Tongue (tissue), 3 donors: Measurements from ENCODE around the gene GRAMD1B. TPM values are rescaled to one million over a fixed set of nuclear protein-coding genes. Genes with fewer than 3 reads are reported as not detected.
"Not testable (repeated sequence)": the region's sequence is repeated elsewhere in the genome, so short reads cannot be mapped to it uniquely, and the experiment has no call there.

Experiments used
- DNase-seq: peaks from one replicate; pipeline ENCODE4 v3.0.0-alpha.2; 2015
- small RNA-seq: library from RNA; depleted of rRNA; stranded (forward); fragments of <200 nt; gene quantifications from one replicate; pipeline ENCODE3, GENCODE V24; 2014; ENCODE audit warnings: low replicate concordance
- total RNA-seq: library from RNA; depleted of rRNA; stranded (reverse); fragments of >200 nt; gene quantifications from one replicate; pipeline ENCODE4 v1.2.3, GENCODE V29; 2014

The GRAMD1B gene
- total RNA-seq, 1 donor from 2014 or later, result 9.7 TPM

DNA sequence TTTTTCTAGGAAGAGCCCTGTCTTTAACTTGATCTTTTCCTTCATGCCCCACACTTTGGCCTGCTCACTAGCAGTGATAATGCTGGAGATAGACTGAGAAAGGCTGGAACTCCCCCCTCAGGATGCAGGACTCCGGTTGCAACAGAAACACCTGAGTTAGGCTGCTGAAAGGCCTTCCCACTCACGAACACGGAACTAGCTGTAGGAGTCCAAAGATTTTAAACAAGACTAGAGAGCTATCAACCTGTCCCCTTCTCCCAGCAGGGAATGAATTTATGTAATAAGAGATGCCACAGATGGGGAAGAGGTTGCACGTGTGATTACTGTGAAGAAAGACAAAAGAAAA, 211.4 kb downstream of the GRAMD1B start:
- no peak for DNase-seq

DNA sequence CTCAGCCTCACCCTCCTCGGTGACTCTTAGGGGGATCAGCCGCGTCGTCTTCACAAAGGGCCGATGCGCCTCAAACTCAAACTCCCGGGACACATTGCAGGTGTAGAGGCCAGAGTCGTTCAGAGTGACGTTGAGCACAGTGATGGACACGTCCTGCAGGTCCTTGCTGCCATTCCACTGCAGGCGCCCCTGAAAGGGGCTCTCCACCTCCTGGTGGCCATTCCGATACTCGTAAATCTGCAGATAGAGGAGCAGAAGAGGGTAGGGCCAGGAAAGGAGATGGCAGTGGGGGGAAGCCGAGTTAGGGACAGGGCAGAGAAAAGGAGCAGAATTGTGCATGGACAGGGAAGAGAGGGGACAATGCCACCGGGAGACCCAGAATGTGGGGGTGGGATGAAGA, 212.4 kb downstream of the GRAMD1B start:
- DNase-seq, result no peak

DNA sequence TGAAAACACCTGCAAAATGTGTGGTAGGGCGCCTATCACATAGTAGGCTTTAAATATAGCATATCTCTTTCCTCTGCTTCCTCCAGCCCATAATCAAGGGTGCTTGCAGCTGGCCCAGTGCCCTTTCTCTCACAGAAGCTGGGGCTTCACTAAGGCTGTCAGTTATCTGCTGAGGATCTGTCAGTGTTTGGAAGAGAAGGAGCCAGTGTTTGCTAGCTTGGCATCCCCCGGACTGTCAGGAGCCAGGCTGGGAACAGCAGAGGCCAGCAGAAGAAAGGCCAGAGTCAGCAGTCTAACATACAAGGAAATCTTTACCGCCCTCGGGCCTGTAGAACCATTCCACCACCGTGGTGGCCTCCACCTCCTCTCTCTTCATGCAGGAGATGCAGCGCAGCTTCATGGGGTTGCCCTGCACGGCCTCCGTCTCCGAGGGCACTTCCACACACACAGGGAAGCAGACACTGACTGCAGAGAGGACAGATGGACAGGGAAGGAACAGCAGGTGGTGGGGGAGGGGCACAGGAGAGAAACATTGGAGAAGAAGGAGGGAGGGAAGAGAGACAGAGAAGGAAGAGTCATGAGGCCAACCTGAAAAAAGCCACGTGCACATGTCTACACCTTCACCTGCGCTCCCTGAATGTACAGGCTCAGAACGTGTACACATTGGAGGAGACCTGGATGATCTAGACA, 215.4 kb downstream of the GRAMD1B start:
- no peak for DNase-seq

DNA sequence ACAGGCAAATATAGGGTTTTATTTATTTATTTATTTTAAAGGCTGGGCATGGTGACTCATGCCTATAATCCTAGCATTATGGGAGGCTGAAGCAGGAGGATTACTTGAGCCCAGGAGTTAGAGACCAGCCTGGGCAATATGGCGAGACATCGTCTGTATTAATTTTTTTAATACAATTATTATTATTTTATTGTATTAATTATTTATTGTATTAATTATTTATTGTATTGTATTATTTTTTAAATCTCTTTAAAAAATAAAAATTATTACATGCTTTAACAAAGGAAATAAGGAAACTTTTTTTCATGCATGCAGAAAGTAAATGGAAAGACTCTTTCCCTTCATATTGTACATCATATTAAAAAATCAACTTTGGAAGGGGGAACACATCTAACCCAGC, 220.8 kb downstream of the GRAMD1B start:
- DNase-seq, result no peak

DNA sequence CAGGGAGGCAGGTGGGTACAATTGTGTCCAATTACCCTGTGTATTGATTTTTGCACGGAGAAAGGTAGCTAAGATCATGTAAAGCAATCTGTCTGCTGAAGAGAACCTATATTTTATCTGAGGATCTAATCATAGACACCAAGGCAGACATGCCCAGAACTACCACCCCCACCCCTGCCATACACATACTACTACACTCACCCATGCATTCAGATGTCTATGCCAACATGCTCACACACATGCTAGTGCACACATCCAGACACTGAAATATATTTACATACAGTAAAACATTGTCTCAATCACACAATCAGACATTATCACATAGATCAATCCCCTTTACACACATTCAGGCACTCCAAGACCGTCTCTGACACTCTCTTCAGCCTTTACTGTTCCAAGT, 222.5 kb downstream of the GRAMD1B start:
- no peak for DNase-seq

DNA sequence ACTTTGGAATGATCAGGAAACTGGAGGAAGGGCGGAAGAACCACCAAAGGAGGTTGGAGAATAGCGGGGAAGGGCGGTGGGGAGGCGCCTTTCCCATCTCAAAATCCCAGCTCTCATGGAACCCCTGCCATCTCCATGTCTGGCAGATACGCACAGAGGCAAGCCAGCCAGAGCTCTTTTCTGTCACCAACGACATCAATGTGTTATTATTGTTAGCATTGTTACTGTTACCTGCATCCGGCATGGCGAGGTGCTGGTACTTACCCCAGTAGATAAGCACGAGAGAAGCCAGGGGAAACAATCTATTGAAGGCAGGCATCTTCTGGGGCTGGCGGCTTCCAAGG, 223.4 kb downstream of the GRAMD1B start:
- no peak for DNase-seq

DNA sequence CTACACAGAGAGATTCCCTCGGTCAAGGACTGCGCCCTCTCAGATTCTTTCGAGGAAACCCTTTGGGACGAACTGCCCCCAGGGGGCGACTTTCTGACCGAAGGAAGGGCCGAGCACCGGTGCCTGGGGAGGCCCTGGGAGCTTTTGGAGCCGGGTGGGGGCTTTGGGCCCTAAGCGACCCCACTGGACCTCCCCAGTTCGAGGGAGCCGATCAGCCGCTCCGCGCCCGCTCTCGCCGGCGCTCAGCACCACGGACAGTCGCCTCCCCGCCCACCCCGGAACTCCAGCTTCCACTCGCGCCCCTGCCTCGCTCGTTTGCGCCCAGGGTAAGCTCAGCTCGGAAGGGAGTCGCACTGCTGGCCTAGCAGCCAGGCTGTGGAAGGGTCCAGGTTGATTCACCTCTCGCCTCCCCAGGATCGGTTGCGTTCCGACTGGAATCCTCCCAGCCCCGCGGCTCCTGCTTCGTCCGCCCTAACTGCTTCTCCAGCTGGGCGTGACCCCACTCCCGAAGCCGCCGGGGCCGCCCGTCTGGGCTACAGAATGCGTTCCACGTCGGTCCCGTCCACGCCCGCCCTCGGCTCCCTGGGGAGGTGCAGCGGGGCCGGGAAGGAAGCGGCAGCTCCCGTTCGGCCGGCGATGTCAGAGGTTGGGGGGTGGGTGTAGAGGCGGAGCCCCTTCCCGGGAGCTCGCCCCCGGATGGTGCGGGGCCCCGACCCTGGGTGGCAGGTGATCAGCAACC, 223.9 kb downstream of the GRAMD1B start:
- DNase-seq, result peak; percentile 80

DNA sequence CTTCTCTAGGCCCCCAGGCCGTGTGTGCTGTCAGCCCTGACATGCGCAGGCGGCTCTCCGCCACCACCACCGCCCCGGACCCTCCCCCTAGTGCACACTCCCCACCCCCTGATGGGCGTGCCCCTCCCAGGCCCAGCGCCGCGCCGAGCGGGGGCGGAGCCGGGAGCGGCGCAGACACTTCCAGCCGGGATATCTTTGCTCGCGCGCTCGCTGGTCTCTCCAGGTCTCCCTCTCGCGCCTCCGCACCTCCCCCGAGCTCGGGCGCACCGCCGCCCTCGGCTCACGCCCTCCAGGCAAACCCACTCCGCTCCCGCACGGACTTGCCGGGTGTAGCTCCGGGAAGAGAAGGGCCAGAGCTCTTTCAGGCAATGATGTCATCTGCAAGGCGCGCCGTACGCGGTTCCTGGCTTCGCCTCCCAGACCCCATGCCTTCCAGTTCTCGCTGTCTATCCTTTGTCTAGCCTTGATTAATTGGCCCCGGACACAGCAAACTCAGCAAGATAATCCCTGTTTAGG, 224.6 kb downstream of the GRAMD1B start, which contains the start of gene SCN3B:
SCN3B (minus strand) TSS at position 59 of the 516 bp plus-strand sequence. CDS start 823 bp downstream, outside the sequence.
- DNase-seq, result peak; percentile 93

DNA sequence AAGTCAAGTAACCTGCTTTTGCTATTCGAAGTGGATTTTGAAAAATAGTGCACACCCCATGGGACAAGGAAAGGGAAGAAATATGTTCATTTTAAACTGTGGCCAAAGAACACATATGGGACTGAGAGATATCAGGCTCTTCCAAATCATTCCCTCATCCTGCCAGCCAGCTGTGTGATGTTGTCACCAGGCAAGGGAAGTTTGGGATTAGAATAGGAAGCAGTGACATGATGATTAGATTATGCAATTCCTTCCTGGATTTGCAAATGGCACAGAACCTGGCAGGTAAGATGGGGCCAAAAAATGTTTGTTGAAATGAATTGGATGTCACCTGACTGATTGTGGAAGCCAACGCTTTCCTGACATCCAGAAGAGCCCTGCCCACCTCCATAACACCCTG, 229.2 kb downstream of the GRAMD1B start:
- no peak for DNase-seq

DNA sequence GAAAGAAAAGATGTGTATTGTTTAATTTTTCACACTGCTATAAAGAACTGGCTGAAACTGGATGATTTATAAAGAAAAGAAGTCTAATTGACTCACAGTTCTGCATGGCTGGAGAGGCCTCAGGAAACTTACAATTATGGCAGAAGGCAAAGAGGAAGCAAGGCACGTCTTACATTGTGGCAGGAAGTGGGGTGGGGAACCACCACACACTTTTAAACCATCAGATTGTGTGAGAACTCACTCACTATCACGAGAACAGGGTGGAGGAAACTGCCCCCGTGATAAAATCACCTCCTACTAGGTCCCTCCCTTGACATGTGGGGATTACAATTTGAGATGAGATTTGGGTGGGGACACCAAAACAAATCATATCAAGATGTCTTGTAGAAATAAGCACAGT, 229.9 kb downstream of the GRAMD1B start:
- not testable (repeated sequence) for DNase-seq

DNA sequence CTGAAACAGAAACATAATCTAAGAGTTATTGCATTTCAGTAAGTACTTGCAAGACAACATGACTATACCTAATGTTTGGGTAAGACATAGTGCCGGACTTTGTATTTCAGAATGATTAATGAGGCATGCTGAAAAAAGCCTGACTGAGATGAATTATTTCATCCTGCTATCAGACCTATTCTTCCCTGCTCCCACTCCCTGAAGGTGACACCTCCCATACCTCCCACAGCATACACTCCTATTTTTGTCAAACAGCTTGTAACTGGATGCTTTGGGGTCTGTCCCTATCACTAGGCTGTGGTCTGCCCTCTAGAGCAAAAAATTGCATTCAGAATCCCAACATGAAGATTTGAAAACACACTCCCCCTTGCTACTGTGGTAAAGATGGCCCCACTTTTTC, 235.2 kb downstream of the GRAMD1B start:
- DNase-seq, result no peak

DNA sequence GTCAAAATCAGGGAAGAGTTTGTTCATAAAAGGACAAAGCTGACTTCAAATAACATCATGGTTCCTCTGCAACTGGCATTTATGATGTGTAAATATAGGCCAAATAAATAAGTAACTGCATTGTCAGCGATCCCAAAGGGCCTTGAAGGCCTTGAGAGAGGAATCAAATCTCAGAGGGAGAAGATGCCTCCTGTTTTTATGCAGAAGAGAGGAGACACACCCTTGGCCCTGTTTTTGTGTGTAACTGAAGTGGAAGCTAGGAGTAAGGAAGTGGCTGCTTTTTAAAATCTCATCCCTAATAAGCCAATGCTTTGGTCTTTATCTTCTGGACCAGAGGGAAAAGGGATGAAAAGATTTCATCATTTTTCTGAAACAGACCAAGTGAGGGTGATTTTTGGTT, 240.0 kb downstream of the GRAMD1B start:
- no peak for DNase-seq

DNA sequence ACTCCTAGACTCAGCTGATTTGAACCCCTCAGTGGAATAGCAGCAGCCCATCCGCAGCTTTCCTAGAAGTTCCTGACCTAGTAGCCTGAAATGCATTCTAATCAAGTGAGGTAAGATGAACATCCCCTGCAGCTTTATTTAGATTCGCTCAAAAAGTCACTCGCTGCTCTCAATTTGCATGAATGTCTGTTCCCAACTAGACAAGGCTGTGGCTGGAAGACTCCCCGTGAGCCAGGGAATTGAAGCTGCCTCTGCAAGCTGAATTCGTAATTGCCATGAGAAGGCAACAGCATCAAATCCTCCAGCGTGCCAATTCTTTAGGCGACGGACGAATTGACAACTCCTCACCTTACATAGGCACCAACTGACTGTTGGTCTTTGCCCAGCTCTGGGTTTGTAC, 241.5 kb downstream of the GRAMD1B start:
- no peak for DNase-seq

DNA sequence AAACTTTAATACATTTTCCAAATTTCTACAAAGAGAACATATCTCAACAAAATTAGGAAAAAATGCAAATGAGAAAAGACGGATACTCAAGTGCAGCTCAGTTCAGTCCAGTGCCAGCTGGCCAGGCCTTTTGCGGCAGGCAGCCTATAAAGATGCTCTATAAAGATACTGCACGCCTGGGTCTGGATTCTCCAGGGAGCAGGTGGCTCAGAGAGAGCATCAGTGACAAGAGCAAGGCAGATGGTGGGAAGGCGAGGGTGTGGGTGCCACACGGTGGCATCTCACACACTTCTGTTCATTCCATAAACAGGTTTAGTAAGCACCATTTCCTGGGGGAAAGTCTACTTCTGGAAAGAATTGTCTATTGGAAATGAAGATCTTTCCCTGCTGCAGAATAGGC, 242.5 kb downstream of the GRAMD1B start:
- DNase-seq, result no peak

DNA sequence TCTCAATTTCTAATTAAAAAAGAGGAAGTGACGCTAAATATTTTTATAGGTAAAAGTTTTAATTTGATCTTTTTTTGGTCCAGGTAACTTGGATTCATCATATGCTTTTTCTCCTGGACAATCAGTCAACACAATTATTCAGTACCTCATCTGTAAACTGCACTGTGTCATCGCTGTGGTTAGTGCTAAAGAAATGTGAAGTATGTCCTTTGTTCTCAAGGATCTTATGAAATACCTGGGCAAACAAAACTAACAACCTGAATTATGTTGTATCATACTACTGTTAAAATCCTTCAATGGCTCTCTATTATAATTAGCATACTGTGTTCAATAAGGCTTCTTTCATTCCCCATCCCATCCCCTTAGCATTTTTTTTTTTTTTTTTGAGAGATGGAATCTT, 244.2 kb downstream of the GRAMD1B start:
- no peak for DNase-seq

Small RNA genes lying within 50 kb of the gene (small RNA-seq; reads per million reads assigned to genes)
- not detected for gene MIR4493

Other genes starting within 250 kb of the GRAMD1B start
- 34.7 TPM for gene CLMP, start 235.0 kb upstream of the GRAMD1B start, total RNA-seq
- 18.5 TPM for gene SCN3B, start 224.4 kb downstream of the GRAMD1B start, total RNA-seq